ENCODE results near the gene ZAR1.

The ZAR1 gene

DNA sequence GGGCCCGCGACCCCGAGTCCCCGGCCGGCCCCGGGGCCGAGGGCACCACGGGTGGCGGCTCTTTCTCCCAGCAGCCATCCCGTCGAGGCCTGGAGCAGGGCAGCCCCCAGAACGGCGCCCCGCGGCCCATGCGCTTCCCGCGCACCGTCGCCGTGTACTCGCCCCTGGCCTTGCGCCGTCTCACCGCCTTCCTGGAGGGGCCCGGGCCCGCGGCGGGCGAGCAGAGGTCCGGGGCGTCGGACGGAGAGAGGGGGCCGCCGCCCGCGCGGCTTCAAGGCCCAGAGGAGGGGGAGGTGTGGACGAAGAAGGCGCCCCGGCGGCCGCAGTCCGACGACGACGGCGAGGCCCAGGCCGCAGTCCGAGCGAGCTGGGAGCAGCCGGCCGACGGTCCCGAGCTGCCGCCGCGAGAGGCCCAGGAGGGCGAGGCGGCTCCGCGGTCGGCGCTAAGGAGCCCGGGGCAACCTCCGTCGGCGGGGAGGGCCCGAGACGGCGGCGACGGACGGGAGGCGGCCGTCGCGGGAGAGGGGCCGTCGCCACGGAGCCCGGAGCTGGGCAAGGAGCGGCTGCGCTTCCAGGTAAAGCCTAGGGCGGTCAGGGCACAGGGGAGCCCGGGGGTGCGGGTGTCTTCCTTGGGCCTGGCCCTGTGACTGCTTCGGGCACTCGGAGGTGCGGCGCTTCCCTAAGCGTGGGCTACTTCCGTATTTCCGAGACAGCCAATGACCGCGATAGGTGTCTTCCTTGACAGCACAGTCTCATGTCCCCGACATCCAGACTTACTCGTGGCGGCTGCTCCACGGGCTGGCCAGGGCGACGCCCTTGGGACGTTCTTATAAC, 845 bp downstream of the ZAR1 start:
- DNase-seq: peak; percentile 20

DNA sequence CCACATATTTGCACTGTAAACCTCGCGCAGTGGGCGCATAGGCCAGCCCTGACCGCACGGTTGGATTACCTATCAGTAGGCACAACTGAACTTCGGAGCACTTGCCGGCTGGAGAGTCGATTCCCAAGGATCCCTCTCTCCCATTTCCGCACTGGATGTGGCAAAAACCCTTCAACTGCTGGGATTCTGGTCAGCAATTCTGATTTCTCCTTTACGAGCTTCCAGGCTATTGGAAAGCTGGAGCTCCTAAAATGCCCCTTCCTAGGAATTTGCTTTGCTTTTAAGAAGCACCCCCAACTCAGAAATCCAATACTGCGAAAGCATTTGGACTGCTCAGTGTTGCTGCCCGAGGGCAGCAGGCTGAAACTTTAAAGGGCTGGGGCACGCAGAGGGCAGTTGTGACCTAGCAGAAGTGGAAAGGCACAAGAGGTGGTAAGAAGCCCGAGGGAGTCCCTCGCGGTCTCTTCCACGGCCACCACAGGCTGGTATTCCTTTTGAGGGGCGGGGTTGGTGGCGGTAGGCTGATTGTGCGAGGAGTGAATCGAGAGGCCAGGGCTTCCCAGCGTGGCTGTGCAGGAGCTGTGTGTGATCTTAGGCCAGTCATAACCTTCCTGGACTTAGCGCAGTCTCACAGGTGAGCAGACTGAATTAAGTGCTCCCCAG, 1.6 kb downstream of the ZAR1 start:
- DNase-seq: no peak

DNA sequence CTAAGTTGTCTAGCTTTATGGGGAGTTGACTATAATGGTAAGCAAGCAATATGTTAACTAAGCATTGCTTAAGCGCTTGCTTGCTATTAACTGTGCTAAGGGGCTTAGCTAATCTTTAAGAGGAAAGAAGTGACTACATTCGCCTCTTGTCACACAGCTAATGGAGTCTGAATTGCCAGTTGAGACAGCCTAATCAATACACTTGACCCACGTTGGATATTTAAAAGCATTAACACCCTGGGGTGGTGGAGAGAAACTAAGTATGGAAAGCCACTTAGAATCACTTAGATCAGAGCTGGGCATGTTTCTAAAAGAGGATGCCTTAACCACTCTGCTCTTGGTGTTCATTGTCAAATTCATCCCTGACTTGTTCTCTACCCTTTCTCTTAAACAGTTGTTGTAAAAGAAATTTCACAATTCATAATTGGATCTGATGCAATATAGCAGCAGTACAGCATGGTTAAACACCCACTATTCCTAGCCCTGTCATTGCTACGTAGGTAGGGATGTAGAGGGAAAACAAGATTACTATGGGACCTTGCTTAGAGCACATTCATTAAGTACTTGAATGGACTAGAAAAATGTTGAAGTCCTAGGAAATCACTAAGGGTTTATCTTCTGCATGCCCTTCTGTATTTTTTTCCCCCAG, 3.5 kb downstream of the ZAR1 start:
- DNase-seq: no peak

DNA sequence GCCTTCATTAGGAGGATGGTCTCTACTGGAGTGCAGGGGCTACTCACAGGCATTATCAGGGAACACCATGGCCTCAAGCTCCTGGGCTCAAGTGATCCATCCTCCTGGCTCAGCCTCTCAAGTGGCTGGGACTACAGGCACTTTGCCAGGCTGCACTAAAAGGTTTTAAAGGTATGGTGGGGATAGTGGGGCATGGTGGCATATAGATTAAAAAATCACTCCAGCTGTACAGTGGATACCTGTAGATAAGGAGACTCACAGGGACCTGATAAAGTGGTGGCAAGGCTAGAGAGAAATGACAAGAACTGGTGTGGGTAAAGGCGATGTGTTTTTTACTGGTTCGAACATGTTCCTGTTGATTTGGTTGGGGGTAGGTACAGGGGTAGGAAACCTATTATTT, 5.9 kb downstream of the ZAR1 start:
- DNase-seq: no peak

DNA sequence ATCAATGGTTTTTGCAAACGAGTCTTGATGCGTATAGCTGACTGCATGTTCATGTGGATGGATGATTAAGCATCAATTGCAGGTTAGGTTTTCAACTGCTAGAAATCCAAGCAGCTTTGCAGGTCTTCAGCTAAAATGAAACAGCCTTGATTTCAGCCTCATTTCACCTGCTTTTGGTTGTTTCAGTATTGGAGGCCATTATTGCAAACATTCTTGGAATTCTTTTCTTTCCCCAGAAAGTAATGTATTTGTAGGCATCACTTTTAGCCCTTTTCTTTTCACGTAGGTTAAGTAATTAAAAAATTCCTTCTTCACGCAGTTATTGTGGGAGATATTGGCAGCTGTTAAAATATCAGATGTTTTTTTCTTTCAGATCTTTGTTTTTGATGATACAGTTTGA, 8.8 kb downstream of the ZAR1 start:
- no peak for DNase-seq

DNA sequence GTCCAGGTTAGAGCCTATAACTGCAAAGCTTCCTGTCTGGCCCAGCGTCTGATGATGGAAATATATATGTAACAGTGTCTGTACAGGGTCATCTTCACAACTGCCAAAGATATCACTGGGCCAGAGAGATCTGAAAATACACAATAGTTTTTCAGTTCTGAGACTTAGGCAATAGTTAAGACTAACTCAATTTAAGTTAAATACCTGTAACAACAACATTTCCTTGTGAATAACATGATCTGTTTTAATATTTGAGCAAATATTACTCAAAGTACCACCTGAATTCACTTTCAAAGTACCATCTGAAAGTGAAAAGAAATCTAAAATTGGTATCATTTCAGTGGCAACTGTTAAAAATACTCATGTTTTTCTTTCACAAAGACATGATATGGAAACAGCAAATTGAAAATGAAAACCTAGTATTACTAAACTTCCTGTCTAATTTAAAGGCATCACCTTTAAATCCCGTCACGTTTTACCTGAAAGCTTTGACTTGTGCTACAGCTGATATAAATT, 9.6 kb downstream of the ZAR1 start:
- DNase-seq: no peak

DNA sequence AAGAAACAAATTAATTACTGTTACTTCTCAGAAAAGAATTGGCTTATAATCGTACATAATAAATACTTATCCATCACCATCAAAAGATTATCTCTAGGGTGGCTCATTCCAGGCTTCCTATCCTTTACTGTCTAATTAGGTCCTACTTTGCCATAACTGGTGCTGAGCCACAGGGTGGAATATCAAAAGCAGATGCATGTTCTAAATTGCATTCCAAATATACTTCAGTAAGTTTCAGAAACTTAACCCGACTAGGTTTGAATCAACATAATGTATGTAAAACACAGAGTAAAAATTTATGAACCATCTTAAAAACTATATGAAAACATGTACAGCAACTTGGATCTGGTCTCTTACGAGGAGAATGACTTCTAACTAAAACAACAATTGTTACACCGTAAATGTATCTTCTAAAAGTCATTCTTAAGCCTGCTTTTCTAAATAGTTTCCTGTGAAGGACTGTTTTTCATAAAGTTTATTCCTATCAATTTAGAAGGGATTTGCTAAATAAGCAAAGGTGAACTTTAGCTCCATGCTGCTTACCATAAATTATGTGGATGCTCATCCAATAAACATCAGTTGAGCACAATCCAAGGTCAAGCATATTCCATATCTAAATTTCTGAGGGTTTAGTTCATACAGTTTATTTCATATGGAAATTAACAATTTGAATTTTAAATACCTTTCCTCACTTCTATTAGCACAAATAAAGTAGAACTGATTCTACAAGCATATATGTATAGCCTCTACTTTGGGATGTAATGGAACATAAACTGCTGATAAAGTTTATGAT, 13.4 kb downstream of the ZAR1 start:
- DNase-seq: no peak

DNA sequence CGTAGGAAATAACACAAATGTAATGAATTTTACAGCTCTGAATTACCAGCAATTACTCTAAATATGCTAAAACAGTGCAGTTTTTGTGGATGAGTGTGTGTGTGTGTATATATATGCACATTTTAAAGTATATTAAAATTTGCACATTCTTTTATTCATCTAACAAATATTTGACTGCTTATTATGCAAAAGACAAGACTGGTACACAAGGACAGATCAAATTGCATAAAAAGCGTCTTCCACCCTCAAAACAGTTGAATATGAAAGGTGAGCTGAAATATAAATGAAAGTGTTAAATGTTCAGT, 13.9 kb downstream of the ZAR1 start:
- DNase-seq: no peak

DNA sequence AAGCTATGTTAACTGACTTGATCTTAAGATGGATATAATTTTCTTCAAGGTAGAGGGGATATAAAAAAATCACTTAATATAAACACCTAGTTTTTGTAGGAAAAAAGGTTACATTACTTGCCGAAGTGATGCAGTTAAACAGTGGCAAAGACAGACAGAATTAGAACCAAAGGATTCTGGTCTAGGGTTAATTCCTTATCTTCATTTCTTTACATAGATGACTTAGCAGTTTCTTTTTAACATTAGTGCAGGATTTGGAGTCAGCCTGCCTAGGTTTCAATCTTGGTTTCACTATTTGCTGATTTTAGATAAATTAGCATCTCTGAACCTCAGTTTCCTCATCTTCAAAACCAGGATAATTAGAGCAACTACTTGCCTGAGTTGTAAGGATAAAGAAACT, 14.3 kb downstream of the ZAR1 start:
- DNase-seq: no peak

DNA sequence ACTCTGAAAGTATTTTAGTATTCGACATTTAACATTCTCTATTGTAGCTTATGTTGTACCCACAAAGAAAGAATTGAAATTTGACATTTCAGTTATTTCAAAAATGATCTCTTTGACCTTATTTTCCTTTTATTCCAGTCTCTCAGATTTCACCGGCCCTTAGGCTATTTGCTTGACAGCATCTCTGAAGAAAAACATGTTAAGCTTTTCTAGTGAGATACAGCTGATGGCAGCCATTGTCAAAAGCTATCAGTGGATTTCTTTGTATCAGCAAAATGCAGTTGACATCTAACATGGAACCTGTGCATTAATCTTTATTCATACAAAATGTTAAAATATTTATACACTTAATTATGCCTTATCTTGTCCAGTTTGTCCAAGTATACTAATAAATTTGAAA, 16.7 kb downstream of the ZAR1 start:
- no peak for DNase-seq

DNA sequence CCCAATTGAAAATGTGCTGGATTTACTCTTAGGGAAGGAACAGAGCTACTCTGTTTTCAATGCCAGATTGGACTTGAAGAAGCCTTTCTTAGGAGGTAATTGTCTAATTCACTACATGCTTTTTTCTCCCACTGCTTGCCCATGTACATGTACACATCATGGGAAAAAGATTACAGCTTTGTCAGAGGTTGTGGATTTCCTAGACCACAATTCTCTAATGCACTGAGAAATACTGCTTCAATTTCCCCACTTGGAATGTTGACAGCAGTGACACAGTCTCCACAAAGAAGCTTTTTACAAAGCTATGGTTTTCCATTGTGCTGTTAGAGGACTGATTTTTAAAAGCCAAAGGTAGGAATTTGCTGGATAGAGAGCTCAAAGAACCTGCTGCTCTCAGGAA, 19.5 kb downstream of the ZAR1 start:
- no peak for DNase-seq

DNA sequence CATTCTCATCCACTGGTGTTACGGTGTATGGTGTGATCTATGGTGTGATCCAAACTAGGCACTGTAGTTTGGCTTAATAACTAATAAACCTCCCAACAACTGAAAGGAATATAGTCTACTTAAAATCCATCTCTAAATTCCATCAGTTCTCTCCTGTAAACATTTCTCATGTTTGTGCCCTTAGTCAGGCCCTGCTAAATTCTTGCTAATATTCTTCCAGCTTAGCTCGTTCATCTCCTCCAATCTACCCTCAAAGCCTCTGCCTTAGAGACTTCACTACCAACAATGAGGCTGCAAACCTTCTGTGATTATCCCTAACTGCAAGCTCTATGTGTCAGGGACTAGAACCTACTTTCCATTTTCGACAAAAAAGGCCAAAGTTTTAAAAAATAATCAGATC, 28.1 kb downstream of the ZAR1 start:
- no peak for DNase-seq

DNA sequence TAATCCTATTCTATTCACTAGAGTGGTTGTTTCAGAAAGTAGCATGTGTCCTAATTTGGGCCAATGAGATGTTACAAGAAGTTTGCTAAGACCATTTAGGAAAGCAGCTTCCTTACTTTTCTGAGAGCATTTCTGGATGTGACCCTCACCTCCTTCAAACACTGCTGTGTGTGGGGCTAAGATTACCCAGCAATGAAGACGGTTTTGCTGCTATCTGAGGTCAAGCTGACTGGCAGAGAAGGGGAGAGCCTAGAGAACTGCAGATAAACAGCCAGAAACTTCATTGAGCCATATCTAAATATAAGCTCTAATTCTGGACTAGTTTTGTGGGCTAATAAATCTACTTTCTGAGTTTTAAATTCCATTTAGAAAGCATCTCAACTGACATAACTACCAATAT, 36.4 kb downstream of the ZAR1 start:
- no peak for DNase-seq

DNA sequence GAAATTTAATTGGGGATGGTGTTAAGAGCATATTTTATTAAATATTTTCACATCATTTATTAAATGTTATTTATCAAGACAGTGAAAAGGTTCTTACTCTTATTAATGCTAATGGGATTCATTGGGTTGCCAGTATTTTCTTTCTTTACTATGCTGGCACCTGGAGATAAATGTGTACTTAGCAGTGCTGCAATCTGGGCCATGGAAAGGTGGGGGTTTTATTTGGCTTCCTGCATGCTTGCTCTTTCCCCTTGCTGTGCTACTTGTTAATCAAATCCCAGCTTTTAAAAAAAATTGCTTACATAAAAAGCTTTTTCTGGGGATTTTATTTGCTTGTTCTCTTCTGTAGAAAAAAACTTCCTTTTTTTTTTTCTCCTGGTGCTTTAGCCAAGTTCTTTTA, 48.3 kb downstream of the ZAR1 start:
- DNase-seq: no peak

DNA sequence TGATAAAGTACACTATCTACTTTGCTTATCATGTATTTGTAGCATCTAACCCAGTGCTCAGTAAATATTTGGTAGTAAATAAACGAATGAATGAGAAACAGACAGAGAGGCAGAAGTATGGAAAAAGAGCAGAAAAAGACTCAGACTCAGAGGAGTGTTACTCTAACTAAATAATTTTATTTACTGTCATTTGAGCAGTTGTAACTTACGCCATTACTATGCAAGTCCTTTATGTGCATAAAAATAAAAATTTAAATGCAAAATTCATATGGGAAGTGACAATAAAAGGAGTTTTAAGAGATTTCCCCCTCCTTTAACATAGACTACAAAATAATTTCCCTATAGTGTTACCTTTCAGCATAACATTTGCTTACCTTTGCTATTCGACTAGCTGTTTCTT, 49.5 kb downstream of the ZAR1 start:
- no peak for DNase-seq

DNA sequence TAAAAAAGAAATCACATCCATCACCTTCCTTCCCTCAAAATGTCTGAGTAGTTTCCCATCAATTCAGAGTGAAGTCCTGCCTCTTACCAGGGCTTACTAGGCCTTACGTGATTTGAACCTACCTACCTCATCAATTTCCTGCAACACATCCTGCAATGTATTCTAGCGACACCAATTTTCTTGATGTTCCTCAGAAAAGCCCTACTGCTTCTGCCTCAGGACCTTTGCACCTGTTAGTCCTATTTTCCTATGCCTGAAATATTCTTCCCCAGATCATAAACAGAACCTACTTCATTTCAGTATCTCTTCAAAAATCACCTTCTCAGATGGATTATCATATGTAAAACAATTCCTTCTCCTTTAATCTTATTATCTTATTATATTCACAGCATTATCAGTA, 52.8 kb downstream of the ZAR1 start:
- no peak for DNase-seq

DNA sequence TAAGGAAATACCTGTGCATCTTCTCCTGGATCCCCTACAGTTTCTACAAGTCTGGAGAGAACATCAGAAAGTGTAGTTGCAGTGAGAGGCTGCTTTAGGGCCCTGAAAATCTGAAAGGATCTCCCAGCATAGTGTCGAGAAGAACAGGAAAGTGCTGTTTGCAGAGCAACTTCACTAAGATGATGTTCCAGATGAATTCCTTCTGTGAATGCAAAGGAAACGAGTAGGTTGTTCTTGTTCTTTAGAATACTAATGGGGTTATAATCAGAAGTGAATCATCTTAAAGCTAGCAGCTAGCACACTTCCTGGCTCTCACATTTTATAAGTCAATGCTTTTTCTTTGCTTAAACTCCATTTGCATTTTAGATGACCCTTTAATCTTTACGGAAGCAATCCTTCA, 53.7 kb downstream of the ZAR1 start:
- no peak for DNase-seq

All from right hindlimb (tissue), 1 donor.